IPS DF 6.9 (cell line): ENCODE measurements around the gene CDC25A.
A peak's percentile ranks its signal among the peaks of the same experiment; 100 is the strongest.

ENCODE experiments used
- DNase-seq: peaks from one replicate; pipeline ENCODE4 v3.0.0-alpha.2; 2013; ENCODE audit warnings: low read depth, low spot score
- H3K27ac ChIP-seq: one replicate; pipeline ENCODE4 v1.5.1; 2013; ENCODE audit warnings: low read length, control low read depth
- H3K27me3 ChIP-seq: 2 replicates; pipeline ENCODE4 v1.6.1; 2013; ENCODE audit warnings: mild to moderate bottlenecking, low read length; ENCODE audit not compliant: control insufficient read depth, insufficient read depth
- H3K36me3 ChIP-seq: 2 replicates; pipeline ENCODE4 v1.6.1; 2013; ENCODE audit warnings: low read length; ENCODE audit not compliant: control insufficient read depth, insufficient read depth
- H3K4me1 ChIP-seq: 2 replicates; pipeline ENCODE4 v1.6.1; 2013; ENCODE audit warnings: low read length; ENCODE audit not compliant: control insufficient read depth, insufficient read depth
- H3K4me3 ChIP-seq: 2 replicates; pipeline ENCODE4 v1.5.1; 2013; ENCODE audit warnings: mild to moderate bottlenecking, low read length
- H3K9me3 ChIP-seq: 2 replicates; pipeline ENCODE4 v1.6.1; 2013; ENCODE audit warnings: low read length, inconsistent platforms; ENCODE audit not compliant: control insufficient read depth, insufficient read depth
- WGBS: extraction: QIAGEN DNeasy Blood & Tissue Kit; methylation state at CpG from one replicate; pipeline ENCODE4 v1.1.7; 2013; ENCODE audit warnings: mixed read lengths, missing lambda C conversion rate; ENCODE audit not compliant: insufficient read length, insufficient coverage; 5-methylcytosine and 5-hydroxymethylcytosine counted together

Gene CDC25A

DNA sequence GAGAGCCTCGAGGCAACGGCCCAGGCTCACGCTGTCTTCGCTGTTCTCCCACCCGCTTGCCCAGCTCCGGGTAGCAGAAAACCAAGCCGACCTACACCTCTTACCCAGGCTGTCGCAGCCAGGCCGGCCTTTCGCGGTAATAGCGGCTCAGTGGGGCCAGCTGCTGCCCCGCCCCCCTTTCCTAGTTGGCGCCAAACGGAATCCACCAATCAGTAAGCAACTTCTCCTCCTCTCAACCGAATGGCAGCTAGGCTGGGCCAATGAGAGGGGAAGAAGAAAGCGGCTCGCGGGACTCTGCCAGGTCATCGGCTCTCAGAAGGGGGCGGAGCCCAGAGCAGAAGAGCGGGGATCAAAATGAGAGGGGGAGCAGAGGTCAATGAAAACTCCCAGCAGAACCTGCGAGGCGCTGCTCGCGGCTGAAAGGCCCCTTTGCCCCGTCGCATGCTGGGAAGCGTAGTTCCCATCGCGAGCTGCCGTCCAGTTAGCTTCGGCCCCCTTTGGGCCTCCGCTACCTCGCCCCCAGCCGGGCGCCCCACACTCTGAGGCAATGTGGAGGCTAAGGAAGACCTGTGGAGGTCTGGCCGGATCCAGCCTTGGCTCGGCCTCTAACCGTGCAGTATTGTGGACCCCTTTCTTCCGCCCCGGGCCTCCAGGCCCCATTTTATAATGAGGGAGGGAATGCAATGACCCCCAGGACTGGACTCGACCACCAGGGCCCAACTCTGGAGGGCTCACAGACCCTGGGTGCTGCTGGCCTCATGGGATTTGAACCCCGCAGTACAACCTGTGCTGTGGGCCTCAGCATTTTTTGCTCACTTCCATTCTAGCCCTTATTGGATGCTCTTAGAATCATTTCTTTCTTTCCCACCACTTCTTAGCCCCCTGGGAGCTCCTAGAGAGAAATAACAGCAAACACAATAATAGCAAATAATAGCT, at the start of gene CDC25A:
TSS of gene CDC25A (minus strand) at position 152 of the 936 bp plus-strand sequence. CDS start 470 bp downstream, outside the sequence.
- H3K4me1 ChIP-seq = peaks cover 4% of the 10 kb centered on the region

DNA sequence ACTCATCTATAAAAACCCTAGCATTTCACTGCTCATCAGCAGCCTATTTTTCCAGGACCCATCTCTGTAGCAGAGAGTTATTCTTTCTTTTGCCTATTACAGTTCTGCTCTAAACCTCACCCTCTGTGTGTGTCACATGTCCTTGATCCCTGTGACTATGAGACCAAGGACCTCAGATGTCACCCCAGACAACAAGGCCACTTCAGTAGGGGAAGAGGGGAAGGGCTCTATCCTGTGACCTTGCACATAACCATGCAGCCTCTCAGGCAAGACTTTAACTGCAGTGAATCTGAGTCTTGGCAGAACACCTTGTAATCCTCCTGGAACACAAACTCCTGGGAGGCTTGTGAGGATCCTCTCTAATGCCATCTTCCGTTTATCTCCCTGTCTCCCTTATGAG, 48.3 kb upstream of the CDC25A start:
- Histone ChIP-seq H3K9me3 (no peaks in the 10 kb centered on the region; the same call in 1 of the 2 replicates), H3K27me3 (no peaks in the 10 kb centered on the region), H3K36me3 (no peaks in the 10 kb centered on the region), H3K27ac (no peak overlapping the region), H3K4me3 (no peak overlapping the region), H3K4me1 (peaks cover 5% of the 10 kb centered on the region; the same call in 1 of the 2 replicates)
- DNase-seq = no peak
- no CpG with 5 or more reads among the region's 1 CpG for WGBS

More for the DNA sequence above, at the start of gene CDC25A:
- Histone ChIP-seq H3K27me3 (no peaks in the 10 kb centered on the region), H3K4me3 (peak within 1 kb of the TSS; percentile 67), H3K9me3 (no peaks in the 10 kb centered on the region), H3K27ac (no peak within 1 kb of the TSS), H3K36me3 (peaks cover 13% of the 10 kb centered on the region; the same call in 1 of the 2 replicates)
- DNase-seq = peak; percentile 98
- WGBS = no CpG with 5 or more reads among the region's 44 CpGs

DNA sequence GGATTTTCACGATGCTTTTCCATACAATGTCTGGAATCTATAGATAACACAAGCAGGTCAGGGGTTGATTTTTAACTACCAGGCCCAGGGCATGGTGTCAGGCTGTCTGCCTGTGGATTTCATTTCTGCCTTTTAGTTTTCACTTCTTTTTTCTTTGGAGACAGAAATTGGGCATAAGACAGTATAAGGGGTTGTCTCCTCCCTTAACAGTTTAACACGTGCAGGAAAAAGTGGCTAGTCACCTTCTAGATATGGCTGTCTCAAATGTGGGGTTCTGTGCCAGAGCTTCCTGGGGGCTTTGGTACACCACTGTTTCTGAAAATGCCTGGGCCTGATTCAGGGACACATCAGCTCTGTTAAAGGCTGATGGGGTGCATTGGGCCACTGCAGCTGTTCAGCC, 45.3 kb upstream of the CDC25A start:
- H3K4me3 ChIP-seq = no peak overlapping the region
- no peaks in the 10 kb centered on the region for H3K36me3 ChIP-seq
- H3K4me1 ChIP-seq = peaks cover 1% of the 10 kb centered on the region; the same call in 1 of the 2 replicates
- no peak for DNase-seq
- no peaks in the 10 kb centered on the region for H3K27me3 ChIP-seq
- H3K27ac ChIP-seq = no peak overlapping the region
- H3K9me3 ChIP-seq = no peaks in the 10 kb centered on the region; the same call in 1 of the 2 replicates
- no CpG with 5 or more reads among the region's 2 CpGs for WGBS

DNA sequence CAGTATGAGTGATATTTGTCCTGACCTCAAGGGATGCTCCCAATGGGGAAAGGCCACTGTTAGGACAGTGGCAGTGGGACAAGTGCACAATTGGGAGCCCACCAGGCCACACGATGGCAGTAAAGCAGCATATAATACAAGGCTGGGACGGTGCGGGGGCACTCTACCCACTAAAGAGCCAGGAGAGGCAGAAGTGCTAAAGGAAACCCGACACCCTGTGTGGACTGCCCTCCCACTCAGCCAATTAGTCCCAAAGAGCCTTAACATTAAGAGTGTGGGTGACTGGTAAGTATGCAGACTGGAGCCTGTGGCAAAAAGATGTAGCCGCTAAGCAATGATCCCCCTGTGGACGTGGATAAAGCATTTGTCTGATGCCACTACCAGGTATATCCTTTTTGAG, 44.5 kb upstream of the CDC25A start:
- Histone ChIP-seq H3K36me3 (no peaks in the 10 kb centered on the region), H3K27me3 (no peaks in the 10 kb centered on the region), H3K4me3 (no peak overlapping the region), H3K27ac (no peak overlapping the region), H3K4me1 (peaks cover 1% of the 10 kb centered on the region; the same call in 1 of the 2 replicates), H3K9me3 (no peaks in the 10 kb centered on the region; the same call in 1 of the 2 replicates)
- DNase-seq = peak; percentile 66
- WGBS = no CpG with 5 or more reads among the region's 6 CpGs

DNA sequence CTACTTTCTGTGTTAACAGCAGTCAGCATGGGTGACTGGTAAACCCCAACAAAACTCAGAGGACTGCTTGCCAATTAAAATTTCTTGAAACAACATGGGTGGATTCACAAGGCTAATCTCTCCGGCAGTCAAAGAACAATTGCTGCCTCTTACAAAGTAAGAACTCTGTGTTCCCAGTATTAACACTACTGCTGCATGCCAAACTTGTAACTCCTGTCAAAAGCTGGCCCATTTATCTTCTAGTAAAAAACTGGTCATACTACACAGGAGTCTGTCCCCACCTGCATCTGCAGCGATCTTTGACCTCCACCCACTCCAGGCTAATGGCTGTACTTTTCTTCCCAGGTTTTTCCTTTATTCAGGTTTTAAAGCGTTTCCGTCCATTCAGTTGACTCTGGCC, 44.0 kb upstream of the CDC25A start:
- Histone ChIP-seq H3K36me3 (no peaks in the 10 kb centered on the region), H3K4me3 (no peak overlapping the region), H3K27me3 (no peaks in the 10 kb centered on the region), H3K4me1 (peaks cover 1% of the 10 kb centered on the region; the same call in 1 of the 2 replicates), H3K9me3 (no peaks in the 10 kb centered on the region; the same call in 1 of the 2 replicates), H3K27ac (no peak overlapping the region)
- no peak for DNase-seq
- no CpG with 5 or more reads among the region's 4 CpGs for whole genome bisulfite sequencing

DNA sequence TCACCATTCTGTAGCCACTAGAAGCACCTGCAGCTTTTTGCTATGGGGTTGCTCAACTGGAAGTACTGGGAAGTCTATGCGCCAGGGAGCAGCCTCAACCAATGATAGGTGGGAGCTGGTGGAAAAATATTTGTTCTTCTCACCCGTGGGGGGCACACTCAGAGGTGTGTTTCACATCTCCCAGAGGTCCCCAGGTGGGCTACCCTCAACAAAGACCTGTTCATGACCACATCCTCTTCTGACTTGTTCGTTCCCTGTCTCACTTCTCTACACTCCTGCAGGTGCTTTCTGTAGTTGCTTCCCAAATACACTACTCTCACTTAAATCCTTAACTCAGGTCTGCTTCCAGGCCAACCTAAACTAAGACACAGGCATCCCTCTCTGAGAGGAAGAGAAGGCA, 38.7 kb upstream of the CDC25A start:
- no peaks in the 10 kb centered on the region for H3K9me3 ChIP-seq
- no peaks in the 10 kb centered on the region for H3K36me3 ChIP-seq
- no CpG with 5 or more reads among the region's 3 CpGs for WGBS
- H3K27ac ChIP-seq = no peak overlapping the region
- H3K4me3 ChIP-seq = no peak overlapping the region
- no peak for DNase-seq
- no peaks in the 10 kb centered on the region for H3K27me3 ChIP-seq
- no peaks in the 10 kb centered on the region for H3K4me1 ChIP-seq

DNA sequence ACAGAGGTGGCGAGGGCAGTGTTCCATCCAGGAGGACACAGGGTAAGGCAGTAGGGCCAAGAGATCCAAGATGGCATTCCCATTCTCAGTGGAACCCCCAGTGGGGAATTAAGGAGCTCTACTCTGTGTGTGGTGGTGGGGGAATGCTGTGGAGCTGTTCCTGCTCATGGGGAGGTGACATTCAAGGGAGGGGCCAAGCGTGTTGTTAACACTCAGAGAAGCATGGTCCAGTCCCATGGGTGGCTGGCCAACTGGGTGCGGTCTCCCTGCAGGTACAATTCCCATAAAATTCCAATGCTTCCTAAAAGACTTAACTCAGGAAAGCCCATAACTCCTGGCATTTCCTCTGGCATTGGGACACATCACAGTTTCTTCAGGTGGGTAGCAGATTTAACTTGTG, 37.4 kb upstream of the CDC25A start:
- H3K27ac ChIP-seq = no peak overlapping the region
- H3K4me1 ChIP-seq = no peaks in the 10 kb centered on the region
- no peak for DNase-seq
- H3K36me3 ChIP-seq = no peaks in the 10 kb centered on the region
- no peak overlapping the region for H3K4me3 ChIP-seq
- H3K27me3 ChIP-seq = no peaks in the 10 kb centered on the region
- no CpG with 5 or more reads among the region's 3 CpGs for WGBS
- H3K9me3 ChIP-seq = no peaks in the 10 kb centered on the region

DNA sequence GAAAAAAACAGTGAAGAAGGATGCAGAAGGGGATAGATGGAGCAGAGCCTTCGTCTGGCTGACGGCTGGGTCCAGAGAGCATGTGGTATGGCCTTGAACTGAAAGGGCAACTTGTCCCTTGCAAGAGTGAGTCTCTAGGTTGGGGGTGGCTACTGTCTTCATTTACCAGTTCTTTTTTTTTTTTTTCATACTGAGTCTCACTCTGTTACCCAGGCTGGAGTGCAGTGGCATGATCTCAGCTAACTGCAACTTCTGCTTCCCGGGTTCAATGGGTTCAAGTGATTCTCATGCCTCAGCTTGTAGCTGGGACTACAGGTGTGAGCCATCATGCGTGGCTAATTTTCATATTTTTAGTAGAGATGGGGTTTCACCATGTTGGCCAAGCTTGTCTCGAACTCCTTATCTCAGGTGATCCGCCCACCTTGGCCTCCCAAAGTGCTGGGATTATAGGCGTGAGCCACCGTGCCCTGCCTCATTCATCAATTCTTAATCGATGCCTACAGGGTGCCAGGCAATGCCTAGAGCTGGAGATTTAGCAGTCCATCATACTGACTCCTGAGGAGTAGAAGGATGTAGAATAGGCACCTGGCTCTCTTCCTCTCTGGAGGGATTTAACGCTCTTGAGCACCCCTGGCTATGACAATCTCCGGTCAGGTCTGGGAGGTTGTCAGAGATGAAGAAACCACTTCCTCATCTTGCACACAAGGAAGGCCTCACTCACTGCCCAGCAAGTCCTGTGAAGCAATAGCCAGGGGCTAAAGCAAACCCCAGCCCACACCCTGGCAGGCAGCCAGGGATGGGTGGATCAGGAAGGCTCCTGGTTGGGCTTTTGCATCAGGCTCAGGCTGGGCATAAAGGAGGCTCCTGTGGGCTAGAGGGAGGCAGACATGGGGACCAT, 34.6 kb upstream of the CDC25A start, which contains the start of gene CAMP:
TSS of gene CAMP (plus strand) at position 880 of the 898 bp plus-strand sequence. CDS start at position 897, 17 bp downstream.
- no CpG with 5 or more reads among the region's 11 CpGs for WGBS
- Histone ChIP-seq H3K4me3 (no peak within 1 kb of the TSS), H3K4me1 (no peaks in the 10 kb centered on the region)

DNA sequence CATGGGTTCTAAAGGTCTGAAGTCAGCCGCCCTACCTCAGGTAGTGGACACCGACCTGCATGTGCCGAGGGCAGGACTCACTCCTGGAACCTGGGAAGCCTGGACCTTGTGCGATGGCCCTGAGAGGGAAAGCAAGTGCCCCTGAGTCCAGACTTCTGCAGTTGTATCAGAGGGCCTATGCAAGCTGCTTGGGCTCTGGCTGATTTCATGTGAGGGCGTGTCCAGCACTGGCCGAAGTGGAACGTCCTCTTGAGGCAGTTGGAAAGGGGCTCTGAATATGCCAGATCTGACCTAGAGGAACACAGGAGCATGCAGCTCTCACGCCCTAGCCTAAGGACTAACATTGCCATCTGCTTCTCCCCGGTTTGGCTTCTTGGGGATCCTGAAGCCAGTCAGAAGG, 32.5 kb upstream of the CDC25A start:
- Histone ChIP-seq H3K9me3 (no peaks in the 10 kb centered on the region), H3K36me3 (no peaks in the 10 kb centered on the region), H3K27me3 (no peaks in the 10 kb centered on the region), H3K27ac (no peak overlapping the region), H3K4me1 (no peaks in the 10 kb centered on the region), H3K4me3 (no peak overlapping the region)
- no CpG with 5 or more reads among the region's 9 CpGs for WGBS
- no peak for DNase-seq

More for the DNA sequence above, 34.6 kb upstream of the CDC25A start, which contains the start of gene CAMP:
- Histone ChIP-seq H3K27me3 (no peaks in the 10 kb centered on the region), H3K9me3 (no peaks in the 10 kb centered on the region), H3K36me3 (no peaks in the 10 kb centered on the region), H3K27ac (no peak within 1 kb of the TSS)
- DNase-seq = no peak

DNA sequence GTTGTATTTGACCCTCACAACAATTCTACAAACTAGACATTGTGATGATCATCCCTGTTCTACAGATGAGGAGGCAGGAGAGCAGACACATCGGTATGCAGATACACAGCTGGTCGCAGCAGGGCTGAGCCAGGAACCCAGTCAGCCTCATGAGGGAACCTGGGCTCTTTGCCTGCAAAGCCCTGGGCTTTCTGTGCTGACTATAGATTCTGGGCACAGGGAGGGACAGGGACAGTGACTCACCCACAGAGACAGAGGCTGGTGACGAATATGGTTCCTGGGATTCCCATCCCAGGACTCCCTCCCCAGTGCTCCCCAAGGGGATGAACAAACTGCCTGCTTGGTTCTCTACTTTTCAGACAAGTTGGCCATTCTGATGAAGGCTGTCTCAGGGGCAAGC, 31.3 kb upstream of the CDC25A start:
- Histone ChIP-seq H3K4me3 (no peak overlapping the region), H3K4me1 (no peaks in the 10 kb centered on the region), H3K27ac (no peak overlapping the region), H3K27me3 (no peaks in the 10 kb centered on the region), H3K9me3 (no peaks in the 10 kb centered on the region), H3K36me3 (no peaks in the 10 kb centered on the region)
- DNase-seq = no peak
- WGBS = no CpG with 5 or more reads among the region's 3 CpGs
